HG03469 (cell line): ENCODE measurements around the gene HPS3.
"Not testable (repeated sequence)": the region's sequence is repeated elsewhere in the genome, so short reads cannot be mapped to it uniquely, and the experiment has no call there.

Experiments
- ATAC-seq: cut with Tn5 transposase; IDR thresholded peaks from one replicate; pipeline ENCODE4 v1.9.1; 2021; ENCODE audit warnings: mild to moderate bottlenecking, moderate library complexity, moderate number of reproducible peaks; ENCODE audit not compliant: unreplicated experiment

The HPS3 gene

DNA sequence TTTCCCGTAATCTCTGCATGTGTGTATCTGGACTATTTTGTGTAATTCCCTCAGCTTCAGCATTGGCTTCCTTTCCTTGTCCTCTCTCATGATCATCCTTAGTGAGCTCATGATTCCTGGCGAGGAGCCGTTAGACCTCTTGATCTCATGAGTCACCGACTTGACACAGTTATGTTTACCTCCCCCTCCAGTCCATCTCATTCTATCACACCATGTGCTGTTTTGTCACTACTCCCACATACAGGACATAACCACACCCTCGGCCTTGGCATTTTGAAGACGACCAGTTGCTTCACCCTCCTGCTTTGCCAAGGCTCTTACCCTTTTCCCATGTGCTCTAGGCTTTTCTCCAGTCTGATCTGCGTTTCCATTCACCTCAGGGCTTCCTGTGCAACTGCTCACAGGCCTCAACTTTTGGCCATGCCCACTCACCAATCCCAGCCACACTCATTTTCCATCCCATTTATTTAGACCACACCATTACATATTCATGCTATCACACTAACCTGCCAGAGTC, 50.7 kb downstream of the HPS3 start:
- ATAC-seq = no peak

- ATAC-seq = no peak
Observed at GRCh38 chr3:149181182-149181581, 51.7 kb downstream of the HPS3 start.

DNA sequence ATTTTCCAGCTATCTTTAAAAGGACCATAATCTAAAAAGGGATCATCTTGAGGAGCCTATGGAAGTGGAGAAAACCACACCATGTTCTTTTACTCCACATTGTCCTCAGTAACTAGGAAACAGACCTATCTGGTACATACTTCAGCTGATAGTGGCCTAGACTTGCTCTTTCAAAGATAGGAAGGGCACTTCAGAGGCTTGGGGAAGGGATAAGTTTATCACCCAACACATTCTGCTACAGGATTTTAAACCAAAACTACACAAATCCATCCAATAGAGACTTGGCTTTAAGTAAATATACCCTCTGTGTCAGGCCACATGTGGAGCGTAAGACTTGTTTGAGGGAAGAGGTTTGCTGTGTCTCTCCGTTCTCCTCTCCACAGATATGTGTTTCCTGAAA, 56.8 kb downstream of the HPS3 start:
- ATAC-seq = no peak

DNA sequence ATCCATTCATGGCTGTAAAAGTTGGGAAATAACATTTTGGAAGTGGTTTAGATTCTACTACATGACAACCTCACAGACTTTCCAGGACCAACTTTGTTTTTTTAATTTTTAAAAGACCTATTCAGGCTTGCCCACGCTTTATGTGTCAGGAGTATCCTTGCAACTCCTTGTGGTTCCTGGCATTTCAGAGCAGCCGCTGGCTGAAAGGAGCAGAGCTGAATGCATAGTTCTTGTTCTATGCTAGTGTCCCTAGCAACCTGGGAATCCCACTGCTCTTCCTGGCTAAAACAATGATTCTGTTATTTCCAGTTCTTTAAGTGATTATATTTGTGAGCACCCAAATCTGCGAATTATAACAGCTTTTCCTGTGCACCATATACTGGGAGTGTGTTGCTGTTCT, 57.3 kb downstream of the HPS3 start:
- ATAC-seq = no peak

DNA sequence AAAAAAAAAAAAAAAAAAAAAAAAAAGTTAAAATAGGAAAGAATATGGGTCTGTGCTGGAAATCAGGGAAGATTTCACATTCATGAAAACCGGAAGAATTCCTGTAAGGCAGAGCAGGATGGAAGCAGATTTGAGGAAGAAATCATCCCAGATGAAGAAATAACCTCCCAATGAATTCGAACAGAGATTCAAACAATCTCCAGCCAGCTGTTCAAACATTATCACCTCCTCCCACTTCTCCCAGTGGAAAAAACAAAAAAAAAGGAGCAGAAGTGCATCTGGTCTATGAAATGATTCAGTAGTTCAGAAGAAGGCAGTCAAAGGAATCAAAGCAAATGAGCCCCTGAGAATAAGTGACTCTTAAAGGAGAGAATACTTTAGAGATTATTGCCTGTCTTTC, 59.1 kb downstream of the HPS3 start:
- ATAC-seq = no peak

GRCh38 chr3:149195221-149195620, 65.8 kb downstream of the HPS3 start:
- no peak for ATAC-seq

- ATAC-seq = not testable (repeated sequence)
Observed at GRCh38 chr3:149196805-149197592, 67.6 kb downstream of the HPS3 start.

DNA sequence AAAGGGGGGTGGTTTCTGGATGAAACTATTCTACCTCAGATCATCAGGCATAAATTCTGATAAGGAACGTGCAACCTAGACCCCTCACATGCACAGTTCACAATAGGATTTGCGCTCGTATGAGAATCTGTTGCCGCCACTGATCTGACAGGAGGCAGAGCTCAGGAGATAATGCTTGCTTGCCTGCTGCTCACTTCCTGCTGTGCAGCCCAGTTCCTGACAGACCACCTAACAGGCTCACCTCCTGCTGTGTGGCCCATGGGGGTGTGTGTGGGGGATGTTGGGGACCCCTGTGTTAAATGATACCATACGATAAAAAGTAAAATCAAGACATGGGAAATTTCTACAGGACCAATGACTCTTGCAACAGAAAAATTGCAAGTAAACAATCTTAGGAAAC, 68.2 kb downstream of the HPS3 start:
- no peak for ATAC-seq

DNA sequence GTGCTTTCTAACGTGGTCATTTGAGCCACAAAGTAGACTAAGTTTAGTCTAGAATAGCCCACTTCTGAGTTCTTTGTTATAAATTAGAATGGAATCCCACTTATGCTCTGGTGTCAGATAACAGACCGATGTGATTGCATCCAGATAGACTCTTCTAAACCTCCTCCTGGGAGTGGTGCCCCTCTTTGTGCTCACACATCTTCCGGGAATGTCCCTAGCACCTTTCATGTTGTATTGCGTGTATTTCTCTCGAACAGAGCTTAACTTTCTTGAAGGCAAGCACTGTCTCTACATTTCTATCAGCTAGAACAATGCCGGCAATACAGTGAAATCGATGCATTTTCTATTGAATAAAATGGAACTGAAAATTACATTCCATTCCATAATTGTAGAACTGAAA, 69.2 kb downstream of the HPS3 start:
- no peak for ATAC-seq

- ATAC-seq = no peak
Observed at GRCh38 chr3:149199474-149199873, 70.0 kb downstream of the HPS3 start.

- peak; percentile 100 for ATAC-seq
Observed at GRCh38 chr3:149203758-149204157, 74.3 kb downstream of the HPS3 start.

- no peak for ATAC-seq
Observed at GRCh38 chr3:149204390-149204991, 75.1 kb downstream of the HPS3 start.

- no peak for ATAC-seq
Observed at GRCh38 chr3:149207475-149207874, 78.0 kb downstream of the HPS3 start.

DNA sequence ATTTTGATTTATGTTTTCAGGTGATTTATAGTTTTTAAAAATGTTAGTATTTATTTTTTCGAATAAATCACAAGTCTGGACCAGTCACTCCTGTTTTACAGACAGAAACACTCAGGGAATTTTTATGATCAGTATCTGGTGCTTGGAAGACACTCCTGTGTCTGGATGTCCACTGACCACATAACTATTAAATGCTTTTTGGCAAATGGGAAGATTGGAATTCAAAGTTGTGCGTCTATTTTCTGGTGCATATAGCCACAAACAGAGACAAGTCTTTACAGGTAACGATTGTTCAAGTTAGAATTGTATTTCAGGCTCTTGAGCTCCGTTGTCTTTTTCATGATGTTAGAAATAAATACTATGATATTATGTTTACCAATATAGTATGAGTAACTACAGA, 80.0 kb downstream of the HPS3 start:
- ATAC-seq = no peak

DNA sequence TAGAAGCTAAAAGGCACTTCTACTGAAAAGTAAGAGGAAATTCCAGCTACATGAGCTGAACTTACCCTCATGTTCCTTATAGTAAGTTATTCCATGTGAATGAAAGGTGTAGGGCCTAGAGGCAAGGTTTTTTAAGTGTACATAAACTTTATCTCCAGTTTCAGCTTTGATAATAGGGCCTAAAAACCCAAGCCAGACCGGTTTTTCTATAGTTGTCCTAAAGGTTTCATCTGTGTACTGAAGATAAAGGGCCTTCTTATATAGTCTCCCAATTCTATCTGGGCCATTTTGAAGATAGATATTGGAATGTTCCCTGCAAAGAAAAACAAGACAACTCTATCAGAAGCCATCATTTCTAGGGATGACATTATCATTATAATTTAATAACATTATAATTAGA, 82.9 kb downstream of the HPS3 start:
- no peak for ATAC-seq

- no peak for ATAC-seq
Observed at GRCh38 chr3:149214702-149215101, 85.3 kb downstream of the HPS3 start.

DNA sequence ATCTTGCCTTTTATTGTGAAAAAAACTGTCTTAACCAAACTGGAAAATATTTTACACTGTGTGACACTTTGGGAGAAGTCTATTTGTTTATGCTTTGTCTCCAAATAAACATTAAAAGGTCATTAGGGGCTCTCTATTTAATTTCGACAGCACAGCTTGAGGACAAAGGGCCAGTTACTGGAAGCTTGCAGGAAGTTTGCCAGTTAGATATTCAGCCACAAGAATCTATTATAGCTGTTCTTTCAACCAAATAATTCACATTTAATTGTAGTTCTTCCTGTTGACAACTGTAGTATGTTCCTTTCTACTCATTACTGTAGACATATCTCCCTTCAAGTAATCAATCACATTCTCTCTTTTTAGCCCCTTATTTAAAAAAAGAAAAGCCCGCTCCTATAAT, 86.1 kb downstream of the HPS3 start:
- no peak for ATAC-seq

DNA sequence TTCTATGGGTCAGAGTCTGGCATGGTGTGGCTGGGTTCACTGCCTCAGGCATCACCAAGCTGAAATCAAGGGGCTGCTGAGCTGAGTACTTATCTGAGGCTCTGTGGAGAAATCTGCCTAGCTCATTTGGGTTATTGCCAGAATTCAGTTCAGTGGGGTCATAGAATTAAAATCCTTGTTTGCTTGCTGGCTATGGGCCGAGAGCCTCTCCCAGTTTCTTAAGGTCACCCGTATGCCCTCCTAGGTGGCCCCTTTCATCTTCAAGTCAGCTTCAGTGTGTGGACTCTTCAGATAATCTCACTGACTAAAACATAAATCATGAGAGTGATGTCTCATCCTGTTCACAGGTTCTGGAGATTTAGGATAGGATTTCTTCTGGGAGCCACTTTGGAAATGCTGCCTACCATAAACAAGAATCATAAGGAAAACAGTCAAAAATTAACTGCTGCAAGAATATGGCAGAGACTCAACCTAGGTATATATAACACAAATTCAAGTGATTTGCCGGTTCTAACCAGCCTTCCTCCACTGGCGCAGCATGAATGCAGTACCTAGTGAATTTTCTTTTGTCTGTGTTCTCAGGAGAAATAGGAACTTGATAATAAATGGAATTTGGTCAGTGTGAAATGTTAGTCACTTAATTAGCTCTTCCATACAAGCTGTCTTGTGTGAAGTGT, 86.9 kb downstream of the HPS3 start:
- ATAC-seq = no peak

DNA sequence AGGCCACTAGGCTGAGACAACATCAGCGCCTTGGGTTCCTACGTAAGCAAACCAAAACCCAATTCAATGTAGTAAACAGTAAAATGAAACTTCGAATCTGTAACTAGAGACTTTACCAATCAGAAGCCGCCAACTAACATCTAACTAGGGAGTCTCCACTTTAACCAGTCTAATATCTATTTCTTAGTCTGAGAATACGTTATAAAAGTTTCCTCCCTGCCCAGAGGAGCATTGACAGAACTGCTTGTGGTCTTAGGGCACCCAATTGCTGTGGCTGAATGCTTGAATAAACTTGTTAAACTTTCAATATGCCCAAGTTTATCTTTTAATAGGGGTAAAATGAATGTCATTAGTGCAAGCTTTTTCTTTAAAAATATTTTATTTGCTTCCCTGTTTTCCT, 87.9 kb downstream of the HPS3 start:
- no peak for ATAC-seq

DNA sequence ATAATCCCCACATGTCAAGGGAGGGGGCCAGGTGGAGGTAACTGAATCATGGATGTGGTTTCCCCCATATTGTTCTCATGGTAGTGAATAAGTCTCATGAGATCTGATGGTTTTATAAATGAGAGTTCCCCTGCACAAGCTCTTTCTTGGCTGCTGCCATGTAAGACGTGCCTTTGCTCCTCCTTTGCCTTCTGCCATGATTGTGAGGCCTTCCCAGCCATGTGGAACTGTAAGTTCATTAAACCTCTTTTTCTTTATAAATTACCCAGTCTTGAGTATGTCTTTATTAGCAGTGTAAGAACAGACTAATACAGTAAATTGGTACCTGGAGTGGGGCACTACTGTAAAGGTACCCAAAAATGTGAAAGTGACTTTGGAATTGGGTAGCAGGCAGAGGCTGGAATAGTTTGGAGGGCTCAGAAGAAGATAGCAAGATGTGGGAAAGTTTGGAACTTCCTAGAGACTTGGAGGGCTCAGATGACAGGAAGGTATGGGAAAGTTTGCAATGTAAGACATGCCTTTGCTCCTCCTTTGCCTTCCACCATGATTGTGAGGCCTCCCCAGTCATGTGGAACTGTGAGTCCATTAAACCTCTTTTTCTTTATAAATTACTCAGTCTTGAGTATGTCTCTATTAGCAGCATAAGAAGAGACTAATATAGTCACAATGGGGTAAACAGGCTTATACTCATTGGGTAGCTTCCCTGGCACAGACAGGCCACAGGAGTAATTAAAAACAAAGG, 90.1 kb downstream of the HPS3 start:
- not testable (repeated sequence) for ATAC-seq
